Adrenal gland (tissue), 12 donors: ENCODE results near the gene DOLPP1. TPM values are rescaled to one million over a fixed set of nuclear protein-coding genes. Genes with fewer than 3 reads are reported as not detected.
"Not testable (repeated sequence)": the region's sequence is repeated elsewhere in the genome, so short reads cannot be mapped to it uniquely, and the experiment has no call there.

Experiments
- DNase-seq, 7 donors: peaks; one replicate each; pipeline ENCODE4 v3.0.0-alpha.2; 2019 to 2020
- H3K27ac ChIP-seq, 5 donors: fragments of 200-600 bp; sonication (generic) in 4 of 5; 1 replicate in 3 of 5; 2 replicates in 2 of 5; pipeline versions ENCODE4 v1.5.1 to v1.8.0; 2016 to 2020; ENCODE audit warnings: mild to moderate bottlenecking in 1 of 5
- H3K27me3 ChIP-seq: fragments of 200-600 bp; 2 replicates; pipeline ENCODE4 v1.8.0; 2021
- H3K36me3 ChIP-seq, 2 donors: fragments of 200-600 bp; replicated peaks in 1 of 2; 1 replicate in 1 of 2; 2 replicates in 1 of 2; pipeline versions ENCODE4 v1.5.1 to v1.8.0; 2018 to 2022
- H3K4me1 ChIP-seq, 2 donors: fragments of 200-600 bp; replicated peaks in 1 of 2; 1 replicate in 1 of 2; 2 replicates in 1 of 2; pipeline versions ENCODE4 v1.5.1 to v1.8.0; 2018 to 2021
- H3K4me3 ChIP-seq, 4 donors: fragments of 200-600 bp; sonication (generic) in 3 of 4; one replicate each; pipeline ENCODE4 v1.5.1; 2016 to 2018
- H3K9me3 ChIP-seq, 3 donors: fragments of 200-600 bp; sonication (generic) in 1 of 3; replicated peaks in 1 of 3; 1 replicate in 2 of 3; 2 replicates in 1 of 3; pipeline versions ENCODE4 v1.5.1 to v1.8.0; 2016 to 2021
- CTCF ChIP-seq, 6 experiments: fragments of 450-650 bp in 4 of 6; fragments of 200-600 bp in 2 of 6; sonication (generic) in 1 of 6; IDR thresholded peaks; 1 replicate in 5 of 6; 2 replicates in 1 of 6; pipeline versions ENCODE4 v1.5.1 to v1.8.0; 2016 to 2021; ENCODE audit warnings: antibody characterized with exemption in 6 of 6, mild to moderate bottlenecking in 2 of 6, moderate library complexity in 1 of 6
- POLR2A ChIP-seq, 2 donors: fragments of 450-650 bp; IDR thresholded peaks; one replicate each; pipeline ENCODE4 v1.6.1; 2017; ENCODE audit warnings: antibody characterized with exemption in 2 of 2, mild to moderate bottlenecking in 2 of 2, moderate library complexity in 1 of 2
- WGBS, 4 donors: extraction: QIAGEN DNeasy Blood & Tissue Kit in 2 of 4; methylation state at CpG; one replicate each; pipeline versions ENCODE4 v1.1.5 to v1.1.7; 2013 to 2017; 5-methylcytosine and 5-hydroxymethylcytosine counted together
- intact Hi-C, 2 donors: fragments of 100-400 bp; cut with DNase I; formaldehyde crosslinking; loops; one replicate each; pipeline versions ENCODE4 v1.14.1 to v1.15.0; 2022 to 2023
- polyA plus RNA-seq, 3 donors: library from polyadenylated mRNA; stranded (reverse); fragments of 200-250 nt in 2 of 3; fragments of 350-450 nt in 1 of 3; fragmentation: Illumina TruSeq in 1 of 3; extraction: RNeasy Lipid Tissue Mini Kit (QIAGEN cat#74804) in 1 of 3; gene quantifications; one replicate each; pipeline ENCODE4 v1.2.3, GENCODE V29; 2013 to 2014
- total RNA-seq, 9 donors: library from RNA; depleted of rRNA in 4 of 9; stranded (reverse); fragments of >200 nt in 4 of 9; fragments of 120-200 nt in 1 of 9; fragmentation: NEBNext Ultra II Directional in 1 of 9; extraction: Animal tissue kit (Norgen Biotek cat#: 25700) in 1 of 9; gene quantifications; one replicate each; pipeline versions ENCODE4 v1.1.0 to v1.2.4, GENCODE V29; 2013 to 2023
- donor health status: healthy with polysubstance abuse.
- donor health status: Bipolar disorder and iron deficiency.
- donor health status: DM: yes; HTN: yes; CAD: no.
- donor health status: DM: no; HTN: no; CAD: no.
- donor health status: DM: no; HTN: no; CAD: no.
- donor health status: DM: yes; HTN: yes; CAD: no.

Gene DOLPP1
- total and polyA plus RNA-seq, 12 donors, result 4.4 to 31.8 (median 19.2) TPM

- Histone ChIP-seq H3K27ac (no peak overlapping the region), H3K9me3 (no peaks in the 10 kb centered on the region), H3K27me3 (no peaks in the 10 kb centered on the region), H3K4me3 (no peak overlapping the region), H3K4me1 (peaks cover 15 to 20% of the 10 kb centered on the region in 2 donors), H3K36me3 (no peaks in the 10 kb centered on the region)
- no peak for DNase-seq
- no peak for TF ChIP-seq CTCF (IDR thresholded peaks at IDR 0.05)
- TF ChIP-seq POLR2A (IDR thresholded peaks at IDR 0.05), result no peak
- 91 to 95% (median 93%) methylated on average over 8 of the region's 8 CpGs for WGBS, 4 donors
- intact Hi-C loops, result no loop called here
Measured at GRCh38 chr9:129033216-129033615, 47.7 kb upstream of the DOLPP1 start.

GRCh38 chr9:129035838-129036237 is 45.1 kb upstream of the DOLPP1 start:
- Histone ChIP-seq H3K4me3 (peak overlapping the region in 2 of 4 donors; percentile 3 to 73), H3K4me1 (peaks cover 18 to 19% of the 10 kb centered on the region in 2 donors), H3K27ac (peak overlapping the region in 3 of 5 donors; percentile 27 to 77 (median 70))
- H3K9me3 ChIP-seq, H3K36me3 ChIP-seq, H3K27me3 ChIP-seq, intact Hi-C loops: not testable (repeated sequence)
- peak in 1 of 7 donors; percentile 28 for DNase-seq
- 47 to 50% (median 48%) methylated on average over 12 to 13 of the region's 13 CpGs for WGBS, 4 donors
- peak in 2 of 6 experiments; percentile 6 to 25 for TF ChIP-seq CTCF (IDR thresholded peaks at IDR 0.05)

- Histone ChIP-seq H3K27ac (peak within 1 kb of the TSS; percentile 25 to 82 (median 69)), H3K27me3 (no peaks in the 10 kb centered on the region), H3K4me3 (peak within 1 kb of the TSS; percentile 72 to 91 (median 82)), H3K4me1 (peaks cover 18 to 19% of the 10 kb centered on the region in 2 donors), H3K36me3 (peaks cover 0 to 11% of the 10 kb centered on the region in 2 donors), H3K9me3 (no peaks in the 10 kb centered on the region)
- no peak for TF ChIP-seq CTCF (IDR thresholded peaks at IDR 0.05)
- peak; percentile 89 to 94 for TF ChIP-seq POLR2A (IDR thresholded peaks at IDR 0.05)
- intact Hi-C loops, result no loop called here
- 0% methylated on average over 6 to 49 of the region's 49 CpGs for WGBS, 4 donors
- peak; percentile 97 to 100 (median 99) for DNase-seq
Measured at GRCh38 chr9:129036241-129036922, 44.5 kb upstream of the DOLPP1 start, which contains the start of gene MIGA2. Gene MIGA2 (plus strand): TSS chr9:129036626. CDS start chr9:129040595, 3,969 bp downstream.

- Histone ChIP-seq H3K27me3 (no peaks in the 10 kb centered on the region), H3K27ac (peak overlapping the region; percentile 25 to 82 (median 69)), H3K4me3 (peak overlapping the region; percentile 72 to 91 (median 82)), H3K4me1 (peaks cover 18 to 19% of the 10 kb centered on the region in 2 donors), H3K9me3 (no peaks in the 10 kb centered on the region), H3K36me3 (peaks cover 0 to 18% of the 10 kb centered on the region in 2 donors)
- intact Hi-C loops, result no loop called here
- peak in 1 of 7 donors; percentile 28 for DNase-seq
- WGBS, 4 donors, result 4 to 10% (median 9%) methylated on average over 18 to 32 of the region's 32 CpGs
- TF ChIP-seq CTCF (IDR thresholded peaks at IDR 0.05) (no peak), POLR2A (IDR thresholded peaks at IDR 0.05) (no peak)
Measured at GRCh38 chr9:129036923-129037766, 43.8 kb upstream of the DOLPP1 start.
